OCI-LY3 (cell line): Measurements from ENCODE around the gene HECTD1.

ENCODE experiments used
- H2AFZ ChIP-seq: fragments of 200-600, 300-600 bp; shearing (Covaris generic); 2 replicates; pipeline ENCODE4 v1.6.0; 2014; ENCODE audit warnings: antibody characterized with exemption, low read depth, low read length
- H3K27ac ChIP-seq: fragments of 200-600, 300-600 bp; sonication (generic); 2 replicates; pipeline ENCODE4 v1.5.1; 2014; ENCODE audit warnings: mild to moderate bottlenecking, low read length, moderate library complexity, mixed read lengths
- H3K27me3 ChIP-seq: fragments of 200-600, 300-600 bp; sonication (generic); 2 replicates; pipeline ENCODE4 v1.6.1; 2014; ENCODE audit warnings: low read depth, low read length, mixed read lengths
- H3K36me3 ChIP-seq: fragments of 200-600, 300-600 bp; sonication (generic); replicated peaks from 2 replicates; pipeline ENCODE3; 2014; ENCODE audit warnings: low read depth, low read length, mixed read lengths
- H3K4me1 ChIP-seq: fragments of 300-600, 200-600 bp; sonication (generic); 2 replicates; pipeline ENCODE4 v1.6.1; 2014; ENCODE audit warnings: low read length, mixed read lengths
- H3K4me2 ChIP-seq: fragments of 200-600, 300-600 bp; sonication (generic); 2 replicates; pipeline ENCODE4 v1.6.1; 2014; ENCODE audit warnings: low read length, mixed read lengths
- H3K4me3 ChIP-seq: fragments of 300-600, 200-600 bp; sonication (generic); 2 replicates; pipeline ENCODE4 v1.5.1; 2014; ENCODE audit warnings: antibody characterized with exemption, mild to moderate bottlenecking, low read length, moderate library complexity
- H3K79me2 ChIP-seq: fragments of 300-600, 200-600 bp; shearing (Covaris generic); 2 replicates; pipeline ENCODE4 v1.6.1; 2014; ENCODE audit warnings: mild to moderate bottlenecking, low read length, mixed read lengths
- H3K9ac ChIP-seq: fragments of 300-600, 200-600 bp; shearing (Covaris generic); 2 replicates; pipeline ENCODE4 v1.6.0; 2014; ENCODE audit warnings: mild to moderate bottlenecking, low read length, moderate library complexity
- H3K9me3 ChIP-seq: fragments of 200-600, 300-600 bp; shearing (Covaris generic); 2 replicates; pipeline ENCODE4 v1.6.1; 2014; ENCODE audit warnings: low read length, mixed read lengths; ENCODE audit not compliant: insufficient read depth
- H4K20me1 ChIP-seq: fragments of 200-600, 300-600 bp; sonication (generic); 2 replicates; pipeline ENCODE4 v1.6.1; 2016; ENCODE audit warnings: low read length, mixed read lengths; ENCODE audit not compliant: insufficient read depth
- CTCF ChIP-seq: fragments of 200-600, 300-600 bp; sonication (generic); IDR thresholded peaks from 2 replicates; pipeline ENCODE4 v1.5.1; 2014; ENCODE audit warnings: antibody characterized with exemption, low read length, low read depth
- EZH2phosphoT487 ChIP-seq: fragments of 200-600 bp; shearing (Covaris generic); IDR thresholded peaks from 2 replicates; pipeline ENCODE4 v1.6.1; 2018; ENCODE audit warnings: antibody characterized with exemption, mixed run types, low read depth

The HECTD1 gene

GRCh38 chr14:31051511-31051910 lies 156.1 kb downstream of the HECTD1 start:
- Histone ChIP-seq H3K9me3 (no peaks in the 10 kb centered on the region), H2AFZ (no peak overlapping the region), H3K4me1 (no peaks in the 10 kb centered on the region), H4K20me1 (no peaks in the 10 kb centered on the region), H3K27me3 (no peaks in the 10 kb centered on the region), H3K4me3 (no peak overlapping the region), H3K79me2 (no peaks in the 10 kb centered on the region), H3K27ac (no peak overlapping the region), H3K9ac (no peak overlapping the region), H3K36me3 (no peaks in the 10 kb centered on the region), H3K4me2 (no peak overlapping the region)
- TF ChIP-seq EZH2phosphoT487 (no peak), CTCF (no peak)

- no peaks in the 10 kb centered on the region for H3K9me3 ChIP-seq
- H3K27me3 ChIP-seq = no peaks in the 10 kb centered on the region
- H2AFZ ChIP-seq = no peak overlapping the region
- TF ChIP-seq CTCF (no peak), EZH2phosphoT487 (no peak)
- H3K27ac ChIP-seq = no peak overlapping the region
- no peak overlapping the region for H3K4me3 ChIP-seq
- H3K4me1 ChIP-seq = no peaks in the 10 kb centered on the region
- no peaks in the 10 kb centered on the region for H3K79me2 ChIP-seq
- no peak overlapping the region for H3K4me2 ChIP-seq
- H4K20me1 ChIP-seq = no peaks in the 10 kb centered on the region
- H3K9ac ChIP-seq = no peak overlapping the region
- no peaks in the 10 kb centered on the region for H3K36me3 ChIP-seq
Measured at GRCh38 chr14:31051023-31051422, 156.6 kb downstream of the HECTD1 start.
